GM15510 (cell line): Measurements from ENCODE around the gene BICC1.

Source experiments
- POLR2A ChIP-seq: IDR thresholded peaks from 3 replicates; pipeline ENCODE4 v1.6.1; 2011; ENCODE audit warnings: borderline replicate concordance; ENCODE audit not compliant: insufficient read length; ENCODE audit errors: extremely low read depth

BICC1 gene

GRCh38 chr10:58712141-58712540 is 199.5 kb downstream of the BICC1 start:
- no peak for TF ChIP-seq POLR2A

DNA sequence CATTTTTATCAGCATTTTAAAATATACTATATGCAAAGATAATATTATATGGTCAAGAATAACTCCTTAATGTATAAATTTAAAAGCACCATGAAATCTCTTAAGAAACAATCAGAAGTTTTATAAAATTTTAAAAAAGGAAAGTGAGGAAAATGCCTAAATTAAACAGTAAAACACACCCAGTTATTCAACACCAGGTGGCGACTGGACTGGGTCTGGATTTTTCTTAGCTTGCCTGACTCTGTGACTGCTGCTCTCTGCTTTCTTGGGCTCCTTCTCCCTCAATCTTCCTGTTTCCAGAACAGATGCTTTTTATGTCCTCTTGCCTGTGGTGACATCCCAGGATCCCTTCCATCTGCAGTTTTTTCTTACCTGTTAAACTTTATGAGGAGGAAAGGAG is 200.3 kb downstream of the BICC1 start:
- TF ChIP-seq POLR2A: no peak

DNA sequence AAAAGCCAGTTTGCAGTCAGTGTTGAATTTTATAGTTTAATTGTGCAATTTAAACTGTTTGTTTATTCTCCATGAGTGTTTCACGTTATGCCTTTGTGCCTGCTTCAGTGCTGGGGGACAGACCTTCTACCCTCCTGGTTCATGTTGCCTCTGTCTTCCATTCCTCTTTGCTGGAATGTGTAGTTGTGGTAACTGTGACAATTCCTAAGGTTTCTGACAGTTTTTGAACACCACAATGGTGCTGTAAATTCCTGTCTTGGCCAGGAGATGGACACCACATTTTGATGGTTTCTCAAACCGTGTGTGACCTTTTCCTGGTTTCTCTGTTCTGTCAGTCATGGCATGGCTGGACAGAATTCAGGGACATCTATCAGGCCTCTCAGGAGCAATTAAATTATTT is 201.7 kb downstream of the BICC1 start:
- no peak for TF ChIP-seq POLR2A

DNA sequence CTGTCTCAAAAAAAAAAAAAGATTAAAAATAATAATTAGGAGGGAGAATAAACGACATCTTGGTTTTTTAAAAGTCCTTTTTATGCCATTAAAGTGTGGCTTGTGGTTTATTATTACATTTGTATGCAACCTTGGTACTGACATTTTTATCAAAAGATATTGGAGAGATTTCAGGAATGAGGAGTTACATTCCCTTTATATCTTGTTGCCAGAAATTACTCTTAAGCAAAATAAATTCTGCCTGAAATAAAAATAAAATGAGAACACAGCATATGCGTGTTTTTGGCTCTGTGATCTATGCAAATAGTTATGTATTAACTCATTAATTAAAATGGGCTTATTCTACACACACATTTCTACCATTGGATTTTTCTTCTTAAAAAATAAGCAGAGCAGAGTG is 202.4 kb downstream of the BICC1 start:
- no peak for TF ChIP-seq POLR2A

- TF ChIP-seq POLR2A: no peak
Measured at GRCh38 chr10:58718596-58718995, 205.9 kb downstream of the BICC1 start.

- no peak for TF ChIP-seq POLR2A
Measured at GRCh38 chr10:58721601-58722281, 209.1 kb downstream of the BICC1 start.

- no peak for TF ChIP-seq POLR2A
Measured at GRCh38 chr10:58723186-58723585, 210.5 kb downstream of the BICC1 start.

- no peak for TF ChIP-seq POLR2A
Measured at GRCh38 chr10:58723966-58724365, 211.3 kb downstream of the BICC1 start.

- no peak for TF ChIP-seq POLR2A
Measured at GRCh38 chr10:58724781-58725180, 212.1 kb downstream of the BICC1 start.

DNA sequence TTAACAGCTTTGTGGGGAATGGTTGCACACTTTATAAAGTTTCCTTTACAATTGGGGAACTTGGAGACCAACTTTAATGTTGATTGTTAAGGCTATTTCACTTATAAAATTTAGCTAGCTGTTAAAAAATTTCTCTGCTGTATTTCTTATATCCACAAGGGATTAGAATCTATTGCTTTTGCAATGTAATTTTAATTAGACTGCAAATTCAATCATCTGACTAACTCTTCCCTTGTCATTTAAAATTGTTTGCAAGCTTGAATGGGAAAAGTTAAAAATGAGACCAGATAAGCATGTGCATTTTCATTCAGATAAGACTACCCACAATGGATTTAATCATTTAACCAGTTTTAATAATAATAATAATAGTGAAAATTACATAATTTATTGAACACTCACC is 213.2 kb downstream of the BICC1 start:
- no peak for TF ChIP-seq POLR2A

DNA sequence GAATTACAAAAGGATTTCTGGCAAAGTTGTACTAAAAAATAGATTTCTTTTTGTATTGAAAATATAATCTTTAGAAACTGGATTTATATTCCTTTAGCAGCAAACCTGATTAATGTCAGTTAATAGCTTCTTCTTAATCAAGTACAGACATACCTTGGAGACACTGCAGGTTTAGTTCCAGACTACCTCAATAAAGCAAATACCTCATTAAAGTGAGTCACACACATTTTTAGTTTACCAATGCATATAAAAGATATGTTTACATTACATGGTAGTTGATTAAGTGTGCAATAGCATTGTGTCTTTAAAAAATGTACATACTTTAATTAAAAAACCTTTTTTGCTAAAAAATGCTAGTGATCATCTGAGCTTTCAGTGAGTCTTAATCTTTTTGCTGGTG is 215.0 kb downstream of the BICC1 start:
- no peak for TF ChIP-seq POLR2A

GRCh38 chr10:58731276-58731675 is 218.6 kb downstream of the BICC1 start:
- no peak for TF ChIP-seq POLR2A

DNA sequence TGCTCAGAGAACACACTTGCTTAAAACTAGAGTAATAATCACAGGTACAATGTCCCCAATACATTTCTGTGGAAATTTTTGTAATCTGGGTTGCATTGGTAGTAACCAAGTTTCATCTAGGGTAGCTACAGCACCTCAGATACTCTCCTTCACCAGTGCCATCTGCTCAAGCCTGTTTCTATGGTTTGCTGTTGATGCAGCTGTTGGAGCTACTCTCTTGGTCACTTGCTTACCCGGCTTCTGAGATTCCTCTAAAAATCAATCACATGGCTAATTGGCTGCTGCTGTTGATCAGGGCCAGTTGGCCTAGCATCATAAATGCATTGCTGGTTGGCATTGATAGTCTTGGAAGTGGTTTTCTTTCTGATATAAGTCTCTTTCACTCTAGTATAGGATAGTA is 220.8 kb downstream of the BICC1 start:
- TF ChIP-seq POLR2A: no peak

DNA sequence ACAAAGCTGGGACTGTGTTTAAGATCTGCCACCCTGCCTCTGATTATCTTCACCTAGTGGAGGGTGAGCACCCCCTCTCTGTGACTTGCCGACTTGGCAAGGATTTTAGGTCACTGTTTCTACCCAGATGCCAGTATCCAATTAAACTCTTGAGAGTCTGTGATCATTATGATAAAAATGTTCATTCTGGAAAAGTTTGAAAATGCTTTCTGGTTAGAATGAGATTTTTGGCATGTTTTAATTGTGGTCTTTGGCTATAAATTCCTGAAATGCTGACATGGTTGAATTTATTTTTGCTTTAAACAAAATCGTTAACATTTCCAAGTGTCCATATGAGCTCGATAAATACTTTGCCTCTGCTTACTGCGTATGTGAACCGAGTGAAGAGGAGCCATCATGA is 221.4 kb downstream of the BICC1 start:
- no peak for TF ChIP-seq POLR2A

DNA sequence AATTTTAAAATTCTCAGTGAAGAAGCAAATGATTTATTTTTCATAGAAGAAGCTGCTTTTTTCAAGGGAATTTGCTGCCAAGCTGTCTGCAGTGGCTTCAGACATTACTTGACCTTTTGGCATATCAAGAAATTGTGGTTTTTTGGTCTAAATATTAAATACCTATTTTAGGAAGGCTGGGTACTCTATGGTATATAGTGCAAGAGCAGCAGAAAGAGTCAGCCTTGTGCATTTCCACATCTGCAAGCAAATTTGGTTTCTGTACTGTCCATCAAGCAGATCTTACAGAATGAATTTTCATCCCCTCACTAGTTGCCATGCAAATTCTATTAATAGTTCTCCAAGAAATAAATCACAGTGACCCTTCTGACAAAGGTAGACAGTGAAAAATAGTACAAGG is 222.0 kb downstream of the BICC1 start:
- TF ChIP-seq POLR2A: no peak

GRCh38 chr10:58735087-58735486 is 222.4 kb downstream of the BICC1 start:
- no peak for TF ChIP-seq POLR2A
